Keratinocyte (primary cell): ENCODE results near the gene CNTRL. TPM values are rescaled to one million over a fixed set of nuclear protein-coding genes. Genes with fewer than 3 reads are reported as not detected.
A peak's percentile ranks its signal among the peaks of the same experiment; 100 is the strongest.

Experiments
- DNase-seq: peaks from one replicate; pipeline ENCODE4 v3.0.0-alpha.2; 2011; ENCODE audit warnings: low read depth, missing footprints, low spot score
- FAIRE-seq: peaks from 2 replicates; lab custom pipeline; 2011; peaks lifted over from hg19 to GRCh38; lab: Jason Lieb, UNC
- H2AFZ ChIP-seq: 2 replicates; pipeline ENCODE4 v1.6.0; 2012; ENCODE audit warnings: low read length, control low read depth, inconsistent platforms; ENCODE audit not compliant: control insufficient read depth
- H3K27ac ChIP-seq: 2 replicates; pipeline ENCODE4 v1.5.1; 2011; ENCODE audit warnings: low read length; ENCODE audit not compliant: control insufficient read depth, insufficient read depth
- H3K27me3 ChIP-seq: 3 replicates; pipeline ENCODE4 v1.6.0; 2011; ENCODE audit warnings: low read length; ENCODE audit not compliant: control insufficient read depth, insufficient read depth; ENCODE audit errors: extremely low read depth
- H3K36me3 ChIP-seq, 2 experiments: 2 replicates in 1 of 2; 3 replicates in 1 of 2; pipeline ENCODE4 v1.5.1; 2011; ENCODE audit warnings: low read length in 2 of 2, mild to moderate bottlenecking in 1 of 2; ENCODE audit not compliant: control insufficient read depth in 2 of 2, insufficient read depth in 2 of 2; ENCODE audit errors: extremely low read depth in 1 of 2
- H3K4me1 ChIP-seq: 3 replicates; pipeline ENCODE4 v1.5.1; 2011; ENCODE audit warnings: low read length; ENCODE audit not compliant: control insufficient read depth, insufficient read depth; ENCODE audit errors: extremely low read depth
- H3K4me2 ChIP-seq: 3 replicates; pipeline ENCODE4 v1.6.0; 2011; ENCODE audit warnings: low read depth, low read length; ENCODE audit not compliant: control insufficient read depth, insufficient read depth; ENCODE audit errors: extremely low read depth
- H3K4me3 ChIP-seq, 3 experiments: fragments of 200-600 bp in 1 of 3; sonication (generic) in 1 of 3; 2 replicates in 2 of 3; 3 replicates in 1 of 3; pipeline ENCODE4 v1.5.1; 2011 to 2016; ENCODE audit warnings: low read length in 3 of 3, mild to moderate bottlenecking in 3 of 3, control low read depth in 2 of 3, inconsistent platforms in 1 of 3, low read depth in 1 of 3, mixed read lengths in 1 of 3, mixed run types in 1 of 3, moderate library complexity in 1 of 3; ENCODE audit not compliant: control insufficient read depth in 2 of 3, insufficient read depth in 2 of 3; ENCODE audit errors: extremely low read depth in 1 of 3
- H3K79me2 ChIP-seq: 2 replicates; pipeline ENCODE4 v1.6.0; 2012; ENCODE audit warnings: low read length; ENCODE audit not compliant: control insufficient read depth, insufficient read depth
- H3K9ac ChIP-seq: 3 replicates; pipeline ENCODE4 v1.6.0; 2011; ENCODE audit warnings: low read length; ENCODE audit not compliant: control insufficient read depth, insufficient read depth; ENCODE audit errors: extremely low read depth
- H3K9me1 ChIP-seq: 3 replicates; pipeline ENCODE4 v1.6.0; 2011; ENCODE audit warnings: low read length; ENCODE audit not compliant: control insufficient read depth, insufficient read depth; ENCODE audit errors: extremely low read depth
- H3K9me3 ChIP-seq: 2 replicates; pipeline ENCODE4 v1.5.1; 2012; ENCODE audit warnings: low read depth, low read length; ENCODE audit not compliant: control insufficient read depth
- H4K20me1 ChIP-seq: 3 replicates; pipeline ENCODE4 v1.6.0; 2011; ENCODE audit warnings: low read length; ENCODE audit not compliant: control insufficient read depth, insufficient read depth; ENCODE audit errors: extremely low read depth
- EZH2 ChIP-seq: IDR thresholded peaks from one replicate; pipeline ENCODE4 v1.6.1; 2012; ENCODE audit warnings: inconsistent platforms, mild to moderate bottlenecking, low read length, moderate library complexity
- dilution Hi-C: fragments of 300-500 bp; cut with MboI; formaldehyde crosslinking; loops from one replicate; pipeline ENCODE4 v1.7.0; 2020; ENCODE audit warnings: low sequenced_read_pairs; ENCODE audit not compliant: extremely low pct_ligation_motif_present
- polyA plus RNA-seq, 5 experiments: library from polyadenylated mRNA; depleted of rRNA in 3 of 5; stranded (reverse) in 3 of 5; stranded (forward) in 1 of 5; unstranded in 1 of 5; fragments of >200 nt; gene quantifications; 1 replicate in 1 of 5; 2 replicates in 3 of 5; 3 replicates in 1 of 5; pipeline versions ENCODE4 v1.2.1 to v1.2.3, GENCODE V29; 2011 to 2012; ENCODE audit warnings: missing spikeins in 2 of 5, low read depth in 1 of 5, low replicate concordance in 1 of 5
- TF ChIP-seq, protein P1 (sequence below), 3 experiments: IDR thresholded peaks in 1 of 3; conservative IDR thresholded peaks in 1 of 3; optimal IDR thresholded peaks in 1 of 3; 2 replicates in 2 of 3; 3 replicates in 1 of 3; pipeline versions ENCODE3 to v1.5.1; 2011; ENCODE audit warnings: low read length in 3 of 3, mild to moderate bottlenecking in 3 of 3, moderate library complexity in 2 of 3, control low read depth in 1 of 3, inconsistent platforms in 1 of 3; ENCODE audit not compliant: insufficient read depth in 2 of 3; ENCODE audit errors: extremely low read depth in 1 of 3

CNTRL gene
- polyA plus RNA-seq, 1 donor (not counting 4 experiments of a cell fraction or from before 2014, with no cell fraction given): 5.3 TPM

DNA sequence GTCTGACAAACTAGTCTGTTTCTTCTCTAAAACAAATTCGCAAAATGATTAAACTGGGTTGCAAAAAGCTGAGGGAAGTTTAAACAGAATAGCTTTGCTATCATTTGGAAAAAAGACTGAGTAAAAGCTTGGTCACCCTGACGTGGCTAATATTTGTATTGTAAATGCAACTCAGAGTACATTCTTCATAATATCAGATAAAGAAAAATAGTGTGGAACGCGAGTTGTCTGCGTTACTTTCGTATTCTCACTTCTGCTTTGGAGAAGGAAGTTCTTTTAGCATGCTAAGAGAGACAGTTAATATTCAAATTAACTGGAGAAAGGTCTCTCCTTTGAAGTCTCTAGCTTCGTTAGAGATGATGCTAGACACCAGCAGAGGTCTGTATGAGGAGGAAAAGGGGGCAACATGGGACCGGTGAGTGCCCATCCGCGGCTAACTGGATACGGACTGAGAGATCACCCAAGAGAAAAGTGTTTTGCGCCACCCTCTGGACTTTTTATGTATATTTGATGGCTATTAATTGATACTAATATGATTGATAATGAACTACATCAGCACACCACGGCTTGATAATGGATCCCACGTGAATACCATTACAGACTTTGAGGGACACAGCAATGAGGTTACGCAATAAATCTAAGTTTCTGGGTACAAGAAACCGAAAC lies 2.9 kb upstream of the CNTRL start:
- Histone ChIP-seq H3K4me2 (peak overlapping the region; percentile 57), H3K36me3 (no peaks in the 10 kb centered on the region), H3K9me3 (no peaks in the 10 kb centered on the region), H4K20me1 (no peaks in the 10 kb centered on the region), H3K4me3 (peak overlapping the region; percentile 9 to 50 (median 33)), H2AFZ (peak overlapping the region; percentile 46), H3K4me1 (peaks cover 14% of the 10 kb centered on the region), H3K27me3 (no peaks in the 10 kb centered on the region), H3K9ac (no peak overlapping the region), H3K79me2 (no peaks in the 10 kb centered on the region), H3K27ac (peak overlapping the region; percentile 3), H3K9me1 (no peaks in the 10 kb centered on the region)
- FAIRE-seq: no peak
- DNase-seq: no peak
- dilution Hi-C loops: no loop called here
- TF ChIP-seq EZH2: no peak
- TF ChIP-seq, protein P1, sequence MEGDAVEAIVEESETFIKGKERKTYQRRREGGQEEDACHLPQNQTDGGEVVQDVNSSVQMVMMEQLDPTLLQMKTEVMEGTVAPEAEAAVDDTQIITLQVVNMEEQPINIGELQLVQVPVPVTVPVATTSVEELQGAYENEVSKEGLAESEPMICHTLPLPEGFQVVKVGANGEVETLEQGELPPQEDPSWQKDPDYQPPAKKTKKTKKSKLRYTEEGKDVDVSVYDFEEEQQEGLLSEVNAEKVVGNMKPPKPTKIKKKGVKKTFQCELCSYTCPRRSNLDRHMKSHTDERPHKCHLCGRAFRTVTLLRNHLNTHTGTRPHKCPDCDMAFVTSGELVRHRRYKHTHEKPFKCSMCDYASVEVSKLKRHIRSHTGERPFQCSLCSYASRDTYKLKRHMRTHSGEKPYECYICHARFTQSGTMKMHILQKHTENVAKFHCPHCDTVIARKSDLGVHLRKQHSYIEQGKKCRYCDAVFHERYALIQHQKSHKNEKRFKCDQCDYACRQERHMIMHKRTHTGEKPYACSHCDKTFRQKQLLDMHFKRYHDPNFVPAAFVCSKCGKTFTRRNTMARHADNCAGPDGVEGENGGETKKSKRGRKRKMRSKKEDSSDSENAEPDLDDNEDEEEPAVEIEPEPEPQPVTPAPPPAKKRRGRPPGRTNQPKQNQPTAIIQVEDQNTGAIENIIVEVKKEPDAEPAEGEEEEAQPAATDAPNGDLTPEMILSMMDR (optimal IDR thresholded peaks at IDR 0.05 in 1 of 3, IDR thresholded peaks at IDR 0.05 in 1 of 3, conservative IDR thresholded peaks at IDR 0.05 in 1 of 3; ENCODE audit: extremely low read depth in 1 of 3, insufficient read depth in 2 of 3, low read length in 3 of 3): peak in 2 of 3 experiments; percentile 4 to 20

DNA sequence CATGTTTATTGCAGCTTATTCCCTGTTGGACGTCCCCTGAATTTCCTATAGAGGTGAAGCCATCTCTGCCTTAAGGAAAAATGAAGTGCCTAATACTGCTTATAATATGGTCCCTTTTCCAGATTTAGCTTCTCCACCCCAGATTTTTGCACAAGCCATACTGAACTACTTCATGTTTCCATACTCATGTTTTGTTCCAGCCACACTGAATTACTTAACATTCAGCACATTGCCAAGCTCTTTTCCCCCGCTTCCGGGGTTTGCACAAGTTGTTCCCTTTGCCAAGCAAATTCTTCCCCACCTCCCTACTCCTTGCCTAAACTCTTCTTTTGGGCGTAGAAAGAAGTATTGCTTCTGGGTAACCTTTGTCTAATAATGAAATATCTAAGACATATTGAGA lies 1.7 kb upstream of the CNTRL start:
- Histone ChIP-seq H3K9me1 (no peaks in the 10 kb centered on the region), H2AFZ (peak overlapping the region; percentile 78), H3K4me3 (no peak overlapping the region), H3K4me2 (peak overlapping the region; percentile 81), H3K9me3 (no peaks in the 10 kb centered on the region), H3K36me3 (no peaks in the 10 kb centered on the region), H3K79me2 (no peaks in the 10 kb centered on the region), H3K9ac (no peak overlapping the region), H4K20me1 (no peaks in the 10 kb centered on the region), H3K27me3 (no peaks in the 10 kb centered on the region), H3K27ac (no peak overlapping the region), H3K4me1 (peaks cover 14% of the 10 kb centered on the region)
- dilution Hi-C loops: no loop called here
- no peak for FAIRE-seq
- DNase-seq: no peak
- TF ChIP-seq EZH2: no peak
- TF ChIP-seq, protein P1 (optimal IDR thresholded peaks at IDR 0.05 in 1 of 3, IDR thresholded peaks at IDR 0.05 in 1 of 3, conservative IDR thresholded peaks at IDR 0.05 in 1 of 3; ENCODE audit: extremely low read depth in 1 of 3, insufficient read depth in 2 of 3, low read length in 3 of 3): no peak
